Measurements from ENCODE around the gene SAP30. TPM values are rescaled to one million over a fixed set of nuclear protein-coding genes. Genes with fewer than 3 reads are reported as not detected.

The SAP30 gene
- total RNA-seq, 2 experiments from 2014 or later: 40.7 to 41.1 TPM

DNA sequence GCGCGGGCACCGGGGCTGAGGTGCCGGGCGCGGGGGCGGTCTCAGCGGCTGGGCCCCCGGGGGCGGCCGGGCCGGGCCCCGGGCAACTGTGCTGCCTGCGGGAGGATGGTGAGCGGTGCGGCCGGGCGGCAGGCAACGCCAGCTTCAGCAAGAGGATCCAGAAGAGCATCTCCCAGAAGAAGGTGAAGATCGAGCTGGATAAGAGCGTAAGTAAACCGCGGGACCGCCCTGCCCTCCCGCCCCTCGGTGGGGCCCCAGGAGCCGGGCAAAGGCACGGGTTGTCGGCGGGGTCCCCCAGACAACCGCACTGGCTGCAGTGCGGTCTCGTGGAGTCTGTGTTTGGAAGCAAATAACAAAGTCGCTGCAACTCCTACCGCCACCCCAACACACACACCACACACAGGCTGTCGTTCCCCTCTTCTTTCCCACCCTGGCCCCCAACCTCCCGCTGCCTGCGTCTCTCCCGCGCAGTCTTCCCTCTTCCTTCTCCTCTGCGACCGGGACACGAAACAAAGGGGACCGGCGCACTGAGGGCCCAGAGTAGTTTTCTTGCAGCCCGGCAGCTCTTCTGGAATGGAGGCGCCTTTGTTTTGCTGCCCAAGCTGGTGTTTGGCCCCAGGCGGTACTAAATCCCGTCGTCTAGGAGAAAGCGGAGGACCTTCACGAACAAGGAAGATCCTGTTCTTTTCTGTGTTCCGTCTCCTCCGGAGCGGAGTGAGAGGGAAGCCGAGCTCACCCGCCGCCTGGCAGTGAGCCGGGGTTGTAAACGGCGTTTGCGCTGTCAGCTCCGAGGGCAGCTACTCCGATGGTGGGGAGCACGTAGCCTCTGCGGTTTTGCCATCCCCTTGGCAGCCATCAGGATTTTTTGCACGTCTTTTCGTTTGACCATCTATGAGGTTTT, 788 bp downstream of the SAP30 start:
- TF ChIP-seq, protein P1, sequence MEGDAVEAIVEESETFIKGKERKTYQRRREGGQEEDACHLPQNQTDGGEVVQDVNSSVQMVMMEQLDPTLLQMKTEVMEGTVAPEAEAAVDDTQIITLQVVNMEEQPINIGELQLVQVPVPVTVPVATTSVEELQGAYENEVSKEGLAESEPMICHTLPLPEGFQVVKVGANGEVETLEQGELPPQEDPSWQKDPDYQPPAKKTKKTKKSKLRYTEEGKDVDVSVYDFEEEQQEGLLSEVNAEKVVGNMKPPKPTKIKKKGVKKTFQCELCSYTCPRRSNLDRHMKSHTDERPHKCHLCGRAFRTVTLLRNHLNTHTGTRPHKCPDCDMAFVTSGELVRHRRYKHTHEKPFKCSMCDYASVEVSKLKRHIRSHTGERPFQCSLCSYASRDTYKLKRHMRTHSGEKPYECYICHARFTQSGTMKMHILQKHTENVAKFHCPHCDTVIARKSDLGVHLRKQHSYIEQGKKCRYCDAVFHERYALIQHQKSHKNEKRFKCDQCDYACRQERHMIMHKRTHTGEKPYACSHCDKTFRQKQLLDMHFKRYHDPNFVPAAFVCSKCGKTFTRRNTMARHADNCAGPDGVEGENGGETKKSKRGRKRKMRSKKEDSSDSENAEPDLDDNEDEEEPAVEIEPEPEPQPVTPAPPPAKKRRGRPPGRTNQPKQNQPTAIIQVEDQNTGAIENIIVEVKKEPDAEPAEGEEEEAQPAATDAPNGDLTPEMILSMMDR (IDR thresholded peaks at IDR 0.05): no peak
- ATAC-seq: no peak
- peak; percentile 49 for DNase-seq

DNA sequence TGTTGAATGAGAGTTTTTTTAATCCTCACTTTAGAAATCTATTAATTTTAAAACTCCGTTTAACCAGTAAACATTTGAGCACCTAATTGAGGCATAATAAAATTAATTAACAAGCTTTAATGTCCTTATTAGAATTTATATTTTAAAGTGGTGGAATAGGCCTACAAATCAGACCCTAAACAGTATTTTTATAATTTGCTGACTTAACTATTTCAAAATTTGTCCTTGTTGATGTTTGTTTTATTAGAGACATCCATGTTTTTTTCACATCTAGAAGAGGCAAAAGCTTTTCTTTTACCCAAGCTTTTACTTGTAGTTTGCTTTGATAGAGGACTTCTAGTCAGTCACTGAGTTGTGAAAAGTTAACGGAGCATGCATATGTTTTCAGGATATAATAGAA, 3.8 kb downstream of the SAP30 start:
- H3K4me1 Mint-ChIP-seq (ENCODE audit: low read depth): peaks cover 8% of the 10 kb centered on the region
- POLR2A ChIA-PET: interaction anchor here (1.9 kb wide), 1 partner anchor 41 kb away, joined by 11 read pairs; the partner anchor contains the start of gene HMGB2
- TF ChIP-seq, protein P1 (IDR thresholded peaks at IDR 0.05): no peak
- no peak overlapping the region for H3K27ac Mint-ChIP-seq
- peaks cover 14% of the 10 kb centered on the region for H3K27me3 Mint-ChIP-seq
- ATAC-seq: no peak
- H3K36me3 Mint-ChIP-seq (ENCODE audit: low read depth): peaks cover 30% of the 10 kb centered on the region
- no peak overlapping the region for H3K4me3 Mint-ChIP-seq
- no peak for DNase-seq
- CTCF ChIA-PET: interaction anchor here (1.2 to 1.4 kb wide), 4 partner anchors 37 to 47 kb away, joined by 3 to 4 read pairs (median 3); no protein-coding TSS in a partner anchor
- H3K9me3 Mint-ChIP-seq: no peaks in the 10 kb centered on the region
- intact Hi-C loops (cut with micrococcal nuclease): no loop called here

More for the DNA sequence above, 788 bp downstream of the SAP30 start:
- CTCF ChIA-PET: interaction anchor here (0.7 to 2.7 kb wide), 12 partner anchors 12 to 358 kb away, joined by 3 to 10 read pairs (median 3); partner anchors contain the start of gene HMGB2
- POLR2A ChIA-PET: interaction anchor here (0.8 to 4.5 kb wide), 5 partner anchors 11 to 45 kb away, joined by 3 to 79 read pairs (median 5); partner anchors contain the start of gene HMGB2
- peaks cover 26% of the 10 kb centered on the region for H3K4me1 Mint-ChIP-seq (ENCODE audit: low read depth)
- intact Hi-C loops (cut with micrococcal nuclease): no loop called here
- no peaks in the 10 kb centered on the region for H3K9me3 Mint-ChIP-seq
- peaks cover 14% of the 10 kb centered on the region for H3K27me3 Mint-ChIP-seq
- H3K4me3 Mint-ChIP-seq: peak overlapping the region; percentile 97
- H3K36me3 Mint-ChIP-seq (ENCODE audit: low read depth): peaks cover 29% of the 10 kb centered on the region
- peak overlapping the region; percentile 59 for H3K27ac Mint-ChIP-seq

DNA sequence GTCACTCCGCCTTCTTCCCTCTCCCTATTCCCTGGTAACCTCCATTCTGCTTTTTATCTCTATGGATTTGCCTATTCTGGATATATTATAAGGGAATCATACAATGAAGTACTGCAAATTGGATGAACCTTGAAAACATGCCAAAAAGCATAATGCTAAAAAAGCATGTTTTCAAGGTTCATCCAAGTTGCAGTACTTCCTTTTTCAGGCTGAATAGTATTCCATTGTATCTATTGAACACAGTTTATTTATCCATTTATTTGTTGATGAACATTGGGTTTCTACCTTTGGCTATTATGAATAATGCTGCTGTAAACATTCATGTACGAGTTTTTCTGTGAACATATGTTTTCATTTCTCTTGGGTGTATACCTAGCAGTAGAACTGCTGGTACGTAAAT, 9.2 kb downstream of the SAP30 start:
- Mint-ChIP-seq H3K27ac (no peak overlapping the region), H3K36me3 (ENCODE audit: low read depth) (peaks cover 10% of the 10 kb centered on the region)

DNA sequence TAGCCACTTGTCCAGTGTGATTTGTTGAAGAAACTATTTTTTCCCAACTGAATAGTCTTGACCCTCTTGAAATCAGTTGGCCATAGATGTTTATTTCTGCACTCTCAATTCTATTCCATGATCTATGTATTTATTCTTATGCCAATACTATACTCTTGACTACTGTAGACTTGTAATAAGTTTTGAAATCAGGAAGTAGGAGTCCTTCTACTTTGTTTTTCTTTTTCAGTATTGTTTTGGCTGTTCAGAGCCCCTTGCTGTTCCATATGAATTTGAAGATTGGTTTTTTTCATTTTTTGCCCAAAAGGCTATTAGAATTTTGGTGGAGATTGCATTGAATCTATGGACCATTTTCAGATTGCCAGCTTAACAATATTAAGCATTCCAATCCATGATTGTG, 10.2 kb downstream of the SAP30 start:
- ATAC-seq (no peak), DNase-seq (no peak)
- intact Hi-C loops (cut with micrococcal nuclease): no loop called here
- CTCF ChIA-PET: no interaction called here
- H3K4me3 Mint-ChIP-seq: no peak overlapping the region
- peaks cover 5% of the 10 kb centered on the region for H3K36me3 Mint-ChIP-seq (ENCODE audit: low read depth)
- no peak overlapping the region for H3K27ac Mint-ChIP-seq
- no peaks in the 10 kb centered on the region for H3K4me1 Mint-ChIP-seq (ENCODE audit: low read depth)
- POLR2A ChIA-PET: interaction anchor here (0.8 kb wide), 1 partner anchor 8 kb away, joined by 3 read pairs; no protein-coding TSS in a partner anchor
- H3K27me3 Mint-ChIP-seq: peaks cover 6% of the 10 kb centered on the region
- TF ChIP-seq, protein P1 (IDR thresholded peaks at IDR 0.05): no peak
- no peaks in the 10 kb centered on the region for H3K9me3 Mint-ChIP-seq

More for the DNA sequence above, 9.2 kb downstream of the SAP30 start:
- Mint-ChIP-seq H3K27me3 (peaks cover 6% of the 10 kb centered on the region), H3K4me1 (ENCODE audit: low read depth) (no peaks in the 10 kb centered on the region), H3K9me3 (no peaks in the 10 kb centered on the region), H3K4me3 (no peak overlapping the region)
- intact Hi-C loops (cut with micrococcal nuclease): no loop called here
- TF ChIP-seq, protein P1 (IDR thresholded peaks at IDR 0.05): no peak
- DNase-seq (no peak), ATAC-seq (no peak)
- POLR2A ChIA-PET: no interaction called here
- CTCF ChIA-PET: no interaction called here

DNA sequence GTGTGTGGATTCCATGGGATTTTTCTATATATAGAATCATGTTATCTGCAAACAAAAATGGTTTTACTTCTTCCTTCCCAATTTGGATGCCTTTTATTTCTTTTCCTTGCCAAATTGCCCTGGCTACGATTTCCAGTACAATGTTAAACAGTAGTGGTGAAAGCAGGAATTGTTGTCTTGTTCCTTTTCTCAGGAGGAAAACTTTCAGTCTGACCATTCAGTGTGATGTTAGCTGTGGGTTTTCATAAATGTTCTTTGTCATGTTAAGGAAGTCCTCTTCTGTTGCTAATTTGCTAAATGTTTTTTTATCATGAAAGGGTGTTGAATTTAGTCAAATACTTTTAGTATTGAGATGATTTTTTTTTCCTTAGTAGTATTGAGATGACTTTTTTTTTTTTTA, 10.9 kb downstream of the SAP30 start:
- no peak overlapping the region for H3K27ac Mint-ChIP-seq
- no peak overlapping the region for H3K4me3 Mint-ChIP-seq
- TF ChIP-seq, protein P1 (IDR thresholded peaks at IDR 0.05): no peak
- CTCF ChIA-PET: interaction anchor here (0.7 kb wide), 1 partner anchor 119 kb away, joined by 3 read pairs; no protein-coding TSS in a partner anchor
- peaks cover 6% of the 10 kb centered on the region for H3K27me3 Mint-ChIP-seq
- peaks cover 2% of the 10 kb centered on the region for H3K36me3 Mint-ChIP-seq (ENCODE audit: low read depth)
- DNase-seq: no peak
- POLR2A ChIA-PET: interaction anchor here (0.8 kb wide), 1 partner anchor 9 kb away, joined by 3 read pairs; no protein-coding TSS in a partner anchor
- intact Hi-C loops (cut with micrococcal nuclease): no loop called here
- H3K4me1 Mint-ChIP-seq (ENCODE audit: low read depth): no peaks in the 10 kb centered on the region
- H3K9me3 Mint-ChIP-seq: no peaks in the 10 kb centered on the region
- no peak for ATAC-seq

All from activated CD8-positive, alpha-beta T cell treated with anti-CD3 and anti-CD28 coated beads for 36 hours (primary cell).